Cardiac muscle cell (in vitro differentiated cells and primary cell): ENCODE results near the gene TRAPPC6A. TPM values are rescaled to one million over a fixed set of nuclear protein-coding genes. Genes with fewer than 3 reads are reported as not detected.
A peak's percentile ranks its signal among the peaks of the same experiment; 100 is the strongest.

Experiments
- DNase-seq, 2 donors: peaks; one replicate each; pipeline versions ENCODE4 v3.0.0 to v3.0.0-alpha.2; 2010 to 2017; ENCODE audit warnings: low read depth in 1 of 2, low spot score in 1 of 2
- H3K27ac ChIP-seq: fragments of 200-600 bp; sonication (generic); 2 replicates; pipeline ENCODE4 v1.5.1; 2016
- H3K27me3 ChIP-seq: fragments of 200-600 bp; sonication (generic); 2 replicates; pipeline ENCODE4 v1.6.0; 2016; ENCODE audit warnings: control low read depth
- H3K36me3 ChIP-seq: fragments of 200-600 bp; sonication (generic); 2 replicates; pipeline ENCODE4 v1.5.1; 2016; ENCODE audit warnings: control low read depth
- H3K4me1 ChIP-seq: fragments of 200-600 bp; sonication (generic); 2 replicates; pipeline ENCODE4 v1.8.1; 2017; ENCODE audit warnings: low read depth, mild to moderate bottlenecking, mixed run types
- H3K4me3 ChIP-seq: fragments of 200-600 bp; sonication (generic); 2 replicates; pipeline ENCODE4 v1.5.1; 2016; ENCODE audit warnings: mild to moderate bottlenecking
- H3K9me3 ChIP-seq: fragments of 200-600 bp; sonication (generic); 2 replicates; pipeline ENCODE4 v1.5.1; 2017; ENCODE audit warnings: low read depth, mild to moderate bottlenecking, control low read depth
- CTCF ChIP-seq: IDR thresholded peaks from 2 replicates; pipeline ENCODE4 v1.5.1; 2012; ENCODE audit warnings: low read depth, mild to moderate bottlenecking, low read length
- polyA plus RNA-seq: library from polyadenylated mRNA; unstranded; fragments of >200 nt; fragmentation: Nextera tagmentation; extraction: Ambion mirVana; gene quantifications from 2 replicates; pipeline ENCODE4 v1.2.1, GENCODE V29; 2016
- total RNA-seq: library from RNA; depleted of rRNA; stranded (reverse); fragments of >200 nt; gene quantifications from 2 replicates; pipeline ENCODE4 v1.2.3, GENCODE V29; 2016

TRAPPC6A gene
- total and polyA plus RNA-seq, 2 experiments from 2014 or later = 123 to 155 TPM

- Histone ChIP-seq H3K9me3 (no peaks in the 10 kb centered on the region), H3K36me3 (no peaks in the 10 kb centered on the region), H3K27ac (no peak overlapping the region), H3K27me3 (no peaks in the 10 kb centered on the region), H3K4me3 (no peak overlapping the region), H3K4me1 (peaks cover 6% of the 10 kb centered on the region)
- DNase-seq = no peak
- TF ChIP-seq CTCF = no peak
Measured at GRCh38 chr19:45166723-45167252, 11.2 kb downstream of the TRAPPC6A start.

GRCh38 chr19:45164577-45165335 is 13.3 kb downstream of the TRAPPC6A start:
- DNase-seq = peak; percentile 48 to 89
- no peaks in the 10 kb centered on the region for H3K27me3 ChIP-seq
- no peak overlapping the region for H3K4me3 ChIP-seq
- no peaks in the 10 kb centered on the region for H3K4me1 ChIP-seq
- H3K27ac ChIP-seq = no peak overlapping the region
- H3K36me3 ChIP-seq = no peaks in the 10 kb centered on the region
- TF ChIP-seq CTCF = no peak
- H3K9me3 ChIP-seq = no peaks in the 10 kb centered on the region

- Histone ChIP-seq H3K27ac (no peak overlapping the region), H3K9me3 (no peaks in the 10 kb centered on the region), H3K4me1 (no peaks in the 10 kb centered on the region), H3K4me3 (no peak overlapping the region), H3K27me3 (no peaks in the 10 kb centered on the region), H3K36me3 (no peaks in the 10 kb centered on the region)
- no peak for DNase-seq
- TF ChIP-seq CTCF = no peak
Measured at GRCh38 chr19:45163751-45164460, 14.1 kb downstream of the TRAPPC6A start.

GRCh38 chr19:45163156-45163555 is 14.9 kb downstream of the TRAPPC6A start:
- H3K36me3 ChIP-seq = no peaks in the 10 kb centered on the region
- no peak for DNase-seq
- no peak overlapping the region for H3K4me3 ChIP-seq
- no peak for TF ChIP-seq CTCF
- no peaks in the 10 kb centered on the region for H3K27me3 ChIP-seq
- no peaks in the 10 kb centered on the region for H3K4me1 ChIP-seq
- no peak overlapping the region for H3K27ac ChIP-seq
- H3K9me3 ChIP-seq = no peaks in the 10 kb centered on the region

GRCh38 chr19:45162608-45163143 is 15.4 kb downstream of the TRAPPC6A start:
- Histone ChIP-seq H3K27ac (no peak overlapping the region), H3K4me1 (no peaks in the 10 kb centered on the region), H3K27me3 (no peaks in the 10 kb centered on the region), H3K36me3 (no peaks in the 10 kb centered on the region), H3K9me3 (no peaks in the 10 kb centered on the region), H3K4me3 (no peak overlapping the region)
- TF ChIP-seq CTCF = no peak
- DNase-seq = no peak
